Breast epithelium (tissue), 3 donors: Measurements from ENCODE around the gene POU2AF3.

Source experiments
- CTCF ChIP-seq, 3 donors: fragments of 450-650 bp; IDR thresholded peaks; one replicate each; pipeline ENCODE4 v1.5.1; 2016 to 2017; ENCODE audit warnings: antibody characterized with exemption in 3 of 3, mild to moderate bottlenecking in 3 of 3, moderate library complexity in 3 of 3
- POLR2A ChIP-seq: fragments of 450-650 bp; IDR thresholded peaks from one replicate; pipeline ENCODE4 v1.6.1; 2016; ENCODE audit warnings: antibody characterized with exemption, mild to moderate bottlenecking, moderate library complexity
- POLR2AphosphoS5 ChIP-seq, 3 donors: sonication (generic); formaldehyde crosslinking; IDR thresholded peaks; one replicate each; pipeline ENCODE4 v1.6.1; 2017; ENCODE audit warnings: antibody characterized with exemption in 3 of 3

- TF ChIP-seq CTCF (IDR thresholded peaks at IDR 0.05) (no peak), POLR2AphosphoS5 (IDR thresholded peaks at IDR 0.05) (no peak), POLR2A (no peak)
These were observed 6.9 kb downstream of the POU2AF3 start for GRCh38 chr11:111305162-111305802.
